AG04449 (cell line): ENCODE measurements around the gene SHISA6.
"Not testable (repeated sequence)": the region's sequence is repeated elsewhere in the genome, so short reads cannot be mapped to it uniquely, and the experiment has no call there.

Experiments used
- CTCF ChIA-PET: fragments of 350-600 bp; formaldehyde crosslinking; extraction: SDS; loops from one replicate; lab custom pipeline; 2021; ENCODE audit warnings: antibody characterized with exemption; lab: Yijun Ruan, JAX
- POLR2A ChIA-PET: fragments of 400-600, 350-600 bp; formaldehyde crosslinking; extraction: SDS; loops from one replicate; lab custom pipeline; 2020; ENCODE audit warnings: antibody characterized with exemption, inconsistent platforms; lab: Yijun Ruan, JAX
- DNase-seq: peaks from one replicate; pipeline ENCODE4 v3.0.0-alpha.2; 2010; ENCODE audit warnings: low read depth, low spot score
- H3K4me3 ChIP-seq: 2 replicates; pipeline ENCODE4 v1.5.1; 2011; ENCODE audit warnings: low read depth, mild to moderate bottlenecking, control low read depth, low read length
- CTCF ChIP-seq: IDR thresholded peaks from one replicate; pipeline ENCODE4 v1.5.1; 2011; ENCODE audit warnings: mild to moderate bottlenecking, moderate library complexity, low read length, control low read depth, inconsistent platforms; ENCODE audit not compliant: insufficient read depth; ENCODE audit errors: missing control alignments

Gene SHISA6

DNA sequence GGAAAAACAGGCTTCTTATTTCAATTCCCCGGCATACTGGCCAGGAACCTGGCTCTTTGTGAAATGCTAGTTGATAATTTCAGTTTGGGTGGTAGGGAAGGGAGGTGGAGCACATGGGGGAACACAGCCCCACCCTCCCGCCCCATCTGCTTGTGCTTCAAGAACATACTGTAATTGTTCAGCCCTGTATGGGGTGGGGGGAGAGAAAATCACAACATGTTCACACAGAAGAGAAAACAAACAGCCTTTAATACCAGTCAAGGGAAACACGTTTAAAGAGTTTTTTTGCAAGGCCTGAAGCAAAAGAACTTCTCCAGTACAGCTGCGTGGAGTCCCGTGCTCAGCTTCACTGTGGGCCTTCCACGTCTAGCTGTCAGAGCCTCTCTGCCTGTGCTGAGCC is 59.7 kb downstream of the SHISA6 start:
- ChIA-PET POLR2A (no interaction called here), CTCF (no interaction called here)
- no peak for DNase-seq
- TF ChIP-seq CTCF, result no peak
- no peak overlapping the region for H3K4me3 ChIP-seq

DNA sequence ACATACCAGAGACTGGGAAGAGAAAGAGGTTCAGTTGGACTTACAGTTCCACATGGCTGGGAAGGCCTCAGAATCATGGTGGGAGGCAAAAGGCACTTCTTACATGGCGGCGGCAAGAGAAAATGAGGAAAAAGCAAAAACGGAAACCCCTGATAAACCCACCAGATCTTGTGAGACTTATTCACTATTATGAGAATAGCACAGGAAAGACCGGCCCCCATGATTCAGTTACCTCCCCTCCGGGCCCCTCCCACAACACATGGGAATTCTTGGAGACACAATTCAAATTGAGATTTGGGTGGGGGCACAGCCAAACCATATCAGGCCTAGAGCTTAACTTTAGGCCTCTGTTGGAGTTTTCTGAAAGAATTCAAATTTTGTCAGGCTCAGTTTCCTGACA is 60.9 kb downstream of the SHISA6 start:
- CTCF ChIA-PET, result not testable (repeated sequence)

DNA sequence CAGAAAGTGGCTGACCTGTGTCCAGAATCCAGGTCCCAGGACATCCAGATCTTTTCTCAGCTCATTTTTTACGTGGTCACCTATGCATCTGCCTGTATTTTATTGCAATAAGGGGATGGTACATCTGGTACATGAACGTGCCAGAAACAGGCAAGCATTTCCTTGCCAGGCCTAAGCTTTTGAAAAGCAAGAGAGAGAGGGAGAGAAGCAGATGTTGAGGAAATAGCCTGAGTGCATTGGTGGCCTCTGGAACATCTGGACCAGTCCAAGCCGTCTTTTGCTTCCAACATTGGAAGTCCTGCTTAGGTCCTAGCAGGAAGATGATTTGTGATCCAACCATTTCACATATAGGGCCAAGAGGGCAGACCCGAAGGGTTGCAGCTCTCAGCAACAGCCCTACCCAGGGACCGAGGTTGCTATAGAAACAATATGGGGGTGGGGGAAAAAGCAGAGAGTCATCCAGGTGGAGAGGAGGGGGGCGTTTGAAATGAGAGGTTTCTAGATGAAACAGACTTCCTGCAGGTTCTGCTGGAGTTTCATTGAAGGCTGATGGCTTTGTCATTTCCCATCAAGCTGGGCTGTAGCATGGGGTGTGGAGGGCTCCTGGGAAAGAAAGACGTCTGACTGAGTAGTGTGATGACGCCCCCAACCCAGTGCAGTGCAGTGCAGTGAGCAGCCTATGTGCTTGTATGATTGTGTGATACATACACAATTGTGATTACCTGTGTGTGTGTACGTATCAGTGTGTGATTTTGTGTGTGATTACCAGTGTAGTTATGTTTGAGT is 61.6 kb downstream of the SHISA6 start:
- H3K4me3 ChIP-seq, result no peak overlapping the region
- ChIA-PET POLR2A (no interaction called here), CTCF (no interaction called here)
- no peak for TF ChIP-seq CTCF
- no peak for DNase-seq

More for the DNA sequence above, 60.9 kb downstream of the SHISA6 start:
- POLR2A ChIA-PET, H3K4me3 ChIP-seq, DNase-seq: not testable (repeated sequence)

DNA sequence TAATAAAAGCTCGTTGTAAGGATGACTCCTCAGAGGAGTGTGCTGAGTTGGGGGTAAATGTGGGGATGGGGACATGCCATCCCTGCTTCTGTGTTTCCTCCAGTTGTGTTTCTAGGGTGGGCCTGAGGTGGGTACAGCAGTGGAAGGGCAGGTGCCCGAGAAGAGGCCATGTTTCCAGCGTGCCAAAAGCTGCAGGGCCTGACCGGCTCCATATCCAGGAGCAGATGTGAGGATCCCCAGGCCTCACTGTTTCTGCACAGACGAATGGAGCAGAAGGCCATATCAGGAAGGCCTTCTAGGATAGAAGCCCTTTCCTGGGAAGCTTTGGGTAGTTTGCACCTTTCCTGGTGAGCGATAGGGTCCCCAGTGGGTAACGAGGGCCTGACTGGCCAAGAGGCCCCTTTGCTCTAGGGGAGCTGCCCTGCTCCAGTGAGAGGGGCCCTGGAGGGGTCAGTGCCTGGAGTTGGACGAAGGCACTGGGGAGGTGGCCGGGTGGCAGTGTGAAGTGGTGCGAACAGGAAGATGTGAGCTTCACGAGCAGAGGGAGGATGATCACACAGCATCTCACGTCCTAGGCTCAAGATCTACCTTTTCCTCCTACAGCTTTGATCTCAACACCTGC is 62.9 kb downstream of the SHISA6 start:
- ChIA-PET CTCF (no interaction called here), POLR2A (no interaction called here)
- H3K4me3 ChIP-seq, result no peak overlapping the region
- no peak for DNase-seq
- no peak for TF ChIP-seq CTCF

DNA sequence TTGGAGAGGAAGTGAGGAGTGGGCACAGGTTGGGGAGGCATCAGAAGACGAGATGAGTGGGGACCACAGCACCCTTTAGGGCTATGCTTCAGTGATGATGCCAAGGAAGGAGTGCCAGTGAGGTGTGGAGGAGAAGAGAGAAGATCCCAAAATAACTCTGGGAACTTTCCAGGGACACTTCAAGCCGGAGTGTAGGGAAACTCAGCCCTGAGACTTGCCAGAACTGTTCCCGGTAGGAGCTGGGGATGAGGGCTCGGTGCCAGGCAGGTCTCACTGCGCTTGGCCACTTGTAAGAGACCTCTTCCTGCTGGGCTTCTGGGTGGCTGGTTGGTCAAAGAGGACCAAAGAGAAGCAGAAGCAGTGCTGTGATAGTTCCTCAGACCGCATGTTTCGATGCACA is 63.6 kb downstream of the SHISA6 start:
- ChIA-PET CTCF (no interaction called here), POLR2A (no interaction called here)
- no peak for TF ChIP-seq CTCF

DNA sequence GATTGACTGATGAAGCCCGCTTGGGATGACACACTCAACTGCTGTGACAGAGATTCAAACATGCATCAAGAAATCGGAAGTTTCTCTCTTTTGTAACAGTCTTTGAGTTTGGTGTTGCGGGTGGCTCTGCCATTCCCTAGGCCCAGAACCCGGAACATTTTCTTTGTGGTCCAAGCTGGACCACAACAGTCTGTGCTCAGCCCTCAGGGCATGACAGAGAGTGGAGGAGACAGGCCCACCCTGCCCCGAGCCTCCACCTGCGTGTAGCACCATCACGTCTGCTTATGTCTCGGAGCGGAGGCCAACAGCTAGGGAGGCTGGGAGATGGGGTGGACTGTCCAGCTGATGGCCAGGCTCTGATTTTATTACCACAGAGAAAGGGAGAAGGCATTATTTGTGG is 64.5 kb downstream of the SHISA6 start:
- H3K4me3 ChIP-seq, result no peak overlapping the region
- no peak for TF ChIP-seq CTCF
- CTCF ChIA-PET, result no interaction called here
- POLR2A ChIA-PET, result no interaction called here
- DNase-seq, result no peak

More for the DNA sequence above, 63.6 kb downstream of the SHISA6 start:
- DNase-seq, result no peak
- no peak overlapping the region for H3K4me3 ChIP-seq
